ENCODE measurements around the gene KIAA1958.

Gene KIAA1958

GRCh38 chr9:112445196-112445595 lies 41.4 kb upstream of the KIAA1958 start:
- ChIA-PET POLR2A (no interaction called here), CTCF (no interaction called here)
- no peak for DNase-seq (ENCODE audit: extremely low spot score)
- TF ChIP-seq BHLHE40 (IDR thresholded peaks at IDR 0.05; ENCODE audit: borderline replicate concordance) = no peak
- no peak for TF ChIP-seq SUZ12 (IDR thresholded peaks at IDR 0.05)
- TF ChIP-seq ELF4 (IDR thresholded peaks at IDR 0.05) = no peak
- TF ChIP-seq PKNOX1 (IDR thresholded peaks at IDR 0.05) = no peak
- TF ChIP-seq ZNF384 (IDR thresholded peaks at IDR 0.05) = no peak
- no peak for TF ChIP-seq SP1 (IDR thresholded peaks at IDR 0.05)
- no peak for TF ChIP-seq NFRKB (IDR thresholded peaks at IDR 0.05)
- no peak for TF ChIP-seq FOXA1 (IDR thresholded peaks at IDR 0.05)
- no peak for TF ChIP-seq HDGF (IDR thresholded peaks at IDR 0.05; ENCODE audit: borderline replicate concordance)
- no peak for TF ChIP-seq CTBP1 (IDR thresholded peaks at IDR 0.05; ENCODE audit: borderline replicate concordance)
- no peak for TF ChIP-seq L3MBTL2 (conservative IDR thresholded peaks at IDR 0.05)
- no peak for TF ChIP-seq LEF1 (IDR thresholded peaks at IDR 0.05; ENCODE audit: borderline replicate concordance)
- no peak for TF ChIP-seq TARDBP (IDR thresholded peaks at IDR 0.05)
- no peak for TF ChIP-seq FOXM1 (IDR thresholded peaks at IDR 0.05; ENCODE audit: borderline replicate concordance)
- no peak for TF ChIP-seq FOXK2 (IDR thresholded peaks at IDR 0.05)
- no peak for TF ChIP-seq ARNT (IDR thresholded peaks at IDR 0.05)

- no peak for DNase-seq (ENCODE audit: extremely low spot score)
- CTCF ChIA-PET = no interaction called here
- TF ChIP-seq HDGF (IDR thresholded peaks at IDR 0.05; ENCODE audit: borderline replicate concordance) (no peak), L3MBTL2 (conservative IDR thresholded peaks at IDR 0.05) (no peak), NFRKB (IDR thresholded peaks at IDR 0.05) (no peak), LEF1 (IDR thresholded peaks at IDR 0.05; ENCODE audit: borderline replicate concordance) (no peak), TARDBP (IDR thresholded peaks at IDR 0.05) (no peak), SP1 (IDR thresholded peaks at IDR 0.05) (no peak), SUZ12 (IDR thresholded peaks at IDR 0.05) (no peak), ZNF384 (IDR thresholded peaks at IDR 0.05) (no peak), FOXM1 (IDR thresholded peaks at IDR 0.05; ENCODE audit: borderline replicate concordance) (no peak), CTBP1 (IDR thresholded peaks at IDR 0.05; ENCODE audit: borderline replicate concordance) (no peak), FOXA1 (IDR thresholded peaks at IDR 0.05) (no peak), ELF4 (IDR thresholded peaks at IDR 0.05) (no peak), BHLHE40 (IDR thresholded peaks at IDR 0.05; ENCODE audit: borderline replicate concordance) (no peak), FOXK2 (IDR thresholded peaks at IDR 0.05) (no peak), PKNOX1 (IDR thresholded peaks at IDR 0.05) (no peak), ARNT (IDR thresholded peaks at IDR 0.05) (no peak)
- POLR2A ChIA-PET = no interaction called here
These were observed 40.5 kb upstream of the KIAA1958 start for GRCh38 chr9:112446080-112446479.

GRCh38 chr9:112446526-112446925 lies 40.1 kb upstream of the KIAA1958 start:
- ChIA-PET CTCF (no interaction called here), POLR2A (no interaction called here)
- no peak for TF ChIP-seq SUZ12 (IDR thresholded peaks at IDR 0.05)
- TF ChIP-seq BHLHE40 (IDR thresholded peaks at IDR 0.05; ENCODE audit: borderline replicate concordance) = no peak
- TF ChIP-seq CTBP1 (IDR thresholded peaks at IDR 0.05; ENCODE audit: borderline replicate concordance) = no peak
- TF ChIP-seq PKNOX1 (IDR thresholded peaks at IDR 0.05) = no peak
- TF ChIP-seq FOXM1 (IDR thresholded peaks at IDR 0.05; ENCODE audit: borderline replicate concordance) = no peak
- no peak for TF ChIP-seq HDGF (IDR thresholded peaks at IDR 0.05; ENCODE audit: borderline replicate concordance)
- TF ChIP-seq NFRKB (IDR thresholded peaks at IDR 0.05) = no peak
- no peak for TF ChIP-seq ZNF384 (IDR thresholded peaks at IDR 0.05)
- TF ChIP-seq FOXK2 (IDR thresholded peaks at IDR 0.05) = no peak
- TF ChIP-seq SP1 (IDR thresholded peaks at IDR 0.05) = no peak
- no peak for TF ChIP-seq LEF1 (IDR thresholded peaks at IDR 0.05; ENCODE audit: borderline replicate concordance)
- no peak for TF ChIP-seq FOXA1 (IDR thresholded peaks at IDR 0.05)
- TF ChIP-seq ARNT (IDR thresholded peaks at IDR 0.05) = no peak
- TF ChIP-seq TARDBP (IDR thresholded peaks at IDR 0.05) = no peak
- DNase-seq (ENCODE audit: extremely low spot score) = no peak

- CTCF ChIA-PET = no interaction called here
- POLR2A ChIA-PET = no interaction called here
- DNase-seq (ENCODE audit: extremely low spot score) = no peak
- TF ChIP-seq HDGF (IDR thresholded peaks at IDR 0.05; ENCODE audit: borderline replicate concordance) (no peak), FOXM1 (IDR thresholded peaks at IDR 0.05; ENCODE audit: borderline replicate concordance) (no peak), CTBP1 (IDR thresholded peaks at IDR 0.05; ENCODE audit: borderline replicate concordance) (no peak), L3MBTL2 (conservative IDR thresholded peaks at IDR 0.05) (no peak), FOXA1 (IDR thresholded peaks at IDR 0.05) (no peak), PKNOX1 (IDR thresholded peaks at IDR 0.05) (no peak), BHLHE40 (IDR thresholded peaks at IDR 0.05; ENCODE audit: borderline replicate concordance) (no peak), ELF4 (IDR thresholded peaks at IDR 0.05) (no peak), ARNT (IDR thresholded peaks at IDR 0.05) (no peak), SUZ12 (IDR thresholded peaks at IDR 0.05) (no peak), FOXK2 (IDR thresholded peaks at IDR 0.05) (no peak), LEF1 (IDR thresholded peaks at IDR 0.05; ENCODE audit: borderline replicate concordance) (no peak), TARDBP (IDR thresholded peaks at IDR 0.05) (no peak), NFRKB (IDR thresholded peaks at IDR 0.05) (no peak), SP1 (IDR thresholded peaks at IDR 0.05) (no peak), ZNF384 (IDR thresholded peaks at IDR 0.05) (no peak)
These were observed 39.3 kb upstream of the KIAA1958 start for GRCh38 chr9:112447283-112447761.

DNA sequence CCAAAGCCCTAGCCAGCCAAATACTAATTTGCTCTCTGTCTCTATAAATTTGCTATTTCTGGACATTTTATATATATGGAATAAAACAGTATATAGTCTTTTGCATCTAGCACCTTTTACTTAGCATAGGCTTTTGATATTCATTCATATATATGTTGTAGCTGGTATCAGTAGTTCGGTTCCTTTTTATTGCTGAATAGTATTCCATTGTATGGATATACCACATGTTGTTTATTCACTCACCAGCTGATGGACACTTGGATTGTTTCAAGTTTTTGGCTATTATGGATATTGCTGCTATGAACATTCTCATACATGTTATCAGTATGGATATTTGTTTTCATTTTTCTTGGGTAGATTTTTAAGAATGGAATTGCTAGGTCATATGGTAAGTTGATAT lies 23.8 kb upstream of the KIAA1958 start:
- no peak for DNase-seq (ENCODE audit: extremely low spot score)
- ChIA-PET CTCF (no interaction called here), POLR2A (no interaction called here)
- TF ChIP-seq CTBP1 (IDR thresholded peaks at IDR 0.05; ENCODE audit: borderline replicate concordance) (no peak), SP1 (IDR thresholded peaks at IDR 0.05) (no peak), ARNT (IDR thresholded peaks at IDR 0.05) (no peak), ELF4 (IDR thresholded peaks at IDR 0.05) (no peak), L3MBTL2 (conservative IDR thresholded peaks at IDR 0.05) (no peak), NFRKB (IDR thresholded peaks at IDR 0.05) (no peak), LEF1 (IDR thresholded peaks at IDR 0.05; ENCODE audit: borderline replicate concordance) (no peak), FOXK2 (IDR thresholded peaks at IDR 0.05) (no peak), FOXM1 (IDR thresholded peaks at IDR 0.05; ENCODE audit: borderline replicate concordance) (no peak), SUZ12 (IDR thresholded peaks at IDR 0.05) (no peak), BHLHE40 (IDR thresholded peaks at IDR 0.05; ENCODE audit: borderline replicate concordance) (no peak), PKNOX1 (IDR thresholded peaks at IDR 0.05) (no peak), FOXA1 (IDR thresholded peaks at IDR 0.05) (no peak), TARDBP (IDR thresholded peaks at IDR 0.05) (no peak), HDGF (IDR thresholded peaks at IDR 0.05; ENCODE audit: borderline replicate concordance) (no peak), ZNF384 (IDR thresholded peaks at IDR 0.05) (no peak)
